SK-N-SH (cell line): ENCODE measurements around the gene BPIFA2. TPM values are rescaled to one million over a fixed set of nuclear protein-coding genes. Genes with fewer than 3 reads are reported as not detected.

Source experiments
- CTCF ChIA-PET: fragments of 300-600, 350-600 bp; formaldehyde crosslinking; extraction: SDS; loops from one replicate; lab custom pipeline; 2021; lab: Yijun Ruan, JAX
- POLR2A ChIA-PET: fragments of 350-600 bp; sonication (Branson Sonifier 250); formaldehyde crosslinking; extraction: SDS; loops from one replicate; lab custom pipeline; 2020; ENCODE audit warnings: antibody characterized with exemption, inconsistent platforms; lab: Yijun Ruan, JAX
- DNase-seq: peaks from one replicate; pipeline ENCODE4 v3.0.0; 2012
- H2AFZ ChIP-seq: fragments of 200-600 bp; sonication (generic); 2 replicates; pipeline ENCODE4 v1.8.1; 2016; ENCODE audit warnings: antibody characterized with exemption, mild to moderate bottlenecking, low read depth
- H3F3A ChIP-seq: fragments of 200-600 bp; sonication (generic); replicated peaks from 2 replicates; pipeline ENCODE3; 2016; ENCODE audit warnings: antibody characterized with exemption, mild to moderate bottlenecking; ENCODE audit not compliant: insufficient read depth
- H3K27ac ChIP-seq, 2 experiments: fragments of 200-500 bp in 1 of 2; fragments of 200-600 bp in 1 of 2; sonication (Bioruptor generic) in 1 of 2; sonication (generic), shearing (Covaris generic) in 1 of 2; 2 replicates each; pipeline versions ENCODE4 v1.5.1 to v1.6.1; 2014 to 2016; ENCODE audit warnings: low read depth in 2 of 2, inconsistent platforms in 1 of 2, low read length in 1 of 2, mild to moderate bottlenecking in 1 of 2, mixed read lengths in 1 of 2
- H3K27me3 ChIP-seq: fragments of 200-600 bp; sonication (generic), shearing (Covaris generic); 2 replicates; pipeline ENCODE4 v1.6.1; 2016; ENCODE audit warnings: mixed run types; ENCODE audit not compliant: insufficient read depth
- H3K36me3 ChIP-seq, 2 experiments: fragments of 200-500 bp in 1 of 2; fragments of 200-600 bp in 1 of 2; sonication (Bioruptor generic) in 1 of 2; sonication (generic) in 1 of 2; replicated peaks in 1 of 2; 2 replicates each; pipeline versions ENCODE3 to v1.5.1; 2014 to 2016; ENCODE audit warnings: low read length in 1 of 2, mild to moderate bottlenecking in 1 of 2; ENCODE audit not compliant: insufficient read depth in 2 of 2, control insufficient read depth in 1 of 2
- H3K4me1 ChIP-seq, 2 experiments: fragments of 200-500 bp in 1 of 2; fragments of 200-600 bp in 1 of 2; sonication (Bioruptor generic) in 1 of 2; sonication (generic), shearing (Covaris generic) in 1 of 2; 2 replicates each; pipeline versions ENCODE4 v1.5.1 to v1.6.1; 2014 to 2016; ENCODE audit warnings: low read depth in 1 of 2, low read length in 1 of 2, mixed run types in 1 of 2; ENCODE audit not compliant: insufficient read depth in 2 of 2, control insufficient read depth in 1 of 2
- H3K4me2 ChIP-seq: fragments of 200-600 bp; sonication (generic), shearing (Covaris generic); 2 replicates; pipeline ENCODE4 v1.6.1; 2017; ENCODE audit warnings: mixed run types
- H3K4me3 ChIP-seq, 2 experiments: fragments of 200-500 bp in 1 of 2; fragments of 200-600 bp in 1 of 2; sonication (Bioruptor generic) in 1 of 2; sonication (generic), shearing (Covaris generic) in 1 of 2; 2 replicates each; pipeline versions ENCODE4 v1.5.1 to v1.8.1; 2014 to 2016; ENCODE audit warnings: low read depth in 2 of 2, inconsistent platforms in 1 of 2, low read length in 1 of 2, mild to moderate bottlenecking in 1 of 2, mixed read lengths in 1 of 2, moderate library complexity in 1 of 2
- H3K79me2 ChIP-seq: fragments of 200-600 bp; sonication (generic); 2 replicates; pipeline ENCODE4 v1.8.1; 2017; ENCODE audit warnings: mild to moderate bottlenecking; ENCODE audit not compliant: insufficient read depth
- H3K9ac ChIP-seq: fragments of 200-600 bp; sonication (generic); 2 replicates; pipeline ENCODE4 v1.6.1; 2017; ENCODE audit warnings: mixed run types
- H3K9me2 ChIP-seq: fragments of 200-600 bp; sonication (generic); 2 replicates; pipeline ENCODE4 v1.6.1; 2017; ENCODE audit warnings: mixed run types
- H3K9me3 ChIP-seq: fragments of 200-600 bp; sonication (generic); 2 replicates; pipeline ENCODE4 v1.6.1; 2017; ENCODE audit warnings: mixed run types, mild to moderate bottlenecking, moderate library complexity
- H4K20me1 ChIP-seq: fragments of 200-600 bp; sonication (generic); 2 replicates; pipeline ENCODE4 v1.6.1; 2017; ENCODE audit warnings: mild to moderate bottlenecking, mixed run types; ENCODE audit not compliant: insufficient read depth
- CTCF ChIP-seq: fragments of 200-600 bp; sonication (generic); IDR thresholded peaks from 2 replicates; pipeline ENCODE4 v1.6.1; 2017; ENCODE audit warnings: antibody characterized with exemption, mild to moderate bottlenecking, moderate library complexity
- EZH2phosphoT487 ChIP-seq: fragments of 200-600 bp; sonication (generic); IDR thresholded peaks from 2 replicates; pipeline ENCODE4 v1.6.1; 2017; ENCODE audit warnings: low read depth, mixed run types, mild to moderate bottlenecking, antibody characterized with exemption, moderate library complexity, borderline replicate concordance
- MEF2A ChIP-seq: IDR thresholded peaks from 2 replicates; pipeline ENCODE4 v1.4.0; 2012; ENCODE audit warnings: low read depth, borderline replicate concordance
- NFIC ChIP-seq: IDR thresholded peaks from 2 replicates; pipeline ENCODE4 v1.4.0; 2012; ENCODE audit warnings: borderline replicate concordance
- RAD21 ChIP-seq: IDR thresholded peaks from 2 replicates; pipeline ENCODE4 v1.6.1; 2012; ENCODE audit warnings: mild to moderate bottlenecking, low read length
- REST ChIP-seq: IDR thresholded peaks from 2 replicates; pipeline ENCODE4 v1.6.1; 2012; ENCODE audit warnings: mild to moderate bottlenecking, low read depth, low read length, moderate library complexity
- SIN3A ChIP-seq: IDR thresholded peaks from 2 replicates; pipeline ENCODE4 v1.6.1; 2012; ENCODE audit warnings: low read depth, mild to moderate bottlenecking, low read length, moderate library complexity, borderline replicate concordance
- TAF1 ChIP-seq: IDR thresholded peaks from 2 replicates; pipeline ENCODE4 v1.6.1; 2012; ENCODE audit warnings: low read depth, mild to moderate bottlenecking, low read length, moderate library complexity, borderline replicate concordance
- TEAD4 ChIP-seq: IDR thresholded peaks from 2 replicates; pipeline ENCODE4 v1.4.0; 2012; ENCODE audit warnings: mild to moderate bottlenecking, borderline replicate concordance; ENCODE audit not compliant: insufficient read depth
- ZBTB33 ChIP-seq: IDR thresholded peaks from 2 replicates; pipeline ENCODE4 v1.4.0; 2012; ENCODE audit warnings: low read depth, borderline replicate concordance
- WGBS: methylation state at CpG from one replicate; pipeline ENCODE4 v1.1.6; 2017; ENCODE audit warnings: low lambda C conversion rate; 5-methylcytosine and 5-hydroxymethylcytosine counted together
- polyA plus RNA-seq, 3 experiments: library from polyadenylated mRNA; depleted of rRNA; stranded (reverse); fragments of >200 nt; gene quantifications; 2 replicates each; pipeline ENCODE4 v1.2.3, GENCODE V29; 2012

Gene BPIFA2
- polyA plus RNA-seq, 1 of the 3 experiments (the other 2 are of a cell fraction), result not detected

- Histone ChIP-seq H3K9me3 (no peaks in the 10 kb centered on the region), H3K9me2 (no peaks in the 10 kb centered on the region), H3K4me1 (no peaks in the 10 kb centered on the region), H3K79me2 (no peaks in the 10 kb centered on the region), H4K20me1 (no peaks in the 10 kb centered on the region), H3K27me3 (peaks cover 12% of the 10 kb centered on the region; the same call in 1 of the 2 replicates), H2AFZ (no peak overlapping the region), H3K9ac (no peak overlapping the region), H3K36me3 (no peaks in the 10 kb centered on the region), H3F3A (no peaks in the 10 kb centered on the region), H3K4me3 (no peak overlapping the region), H3K4me2 (no peak overlapping the region), H3K27ac (no peak overlapping the region)
- ChIA-PET CTCF (no interaction called here), POLR2A (no interaction called here)
- WGBS, result 6% methylated on average over 9 of the region's 14 CpGs
- TF ChIP-seq REST, result no peak
- TF ChIP-seq CTCF, result no peak
- TF ChIP-seq ZBTB33, result no peak
- TF ChIP-seq SIN3A, result no peak
- TF ChIP-seq TEAD4, result no peak
- TF ChIP-seq NFIC, result no peak
- no peak for TF ChIP-seq TAF1
- TF ChIP-seq EZH2phosphoT487, result no peak
- no peak for TF ChIP-seq RAD21
- TF ChIP-seq MEF2A, result no peak
- no peak for DNase-seq
Observed at GRCh38 chr20:33132513-33133372, 35.2 kb upstream of the BPIFA2 start.
